SK-MEL-5 (cell line): ENCODE results near the gene SSU72. TPM values are rescaled to one million over a fixed set of nuclear protein-coding genes. Genes with fewer than 3 reads are reported as not detected.
"Not testable (repeated sequence)": the region's sequence is repeated elsewhere in the genome, so short reads cannot be mapped to it uniquely, and the experiment has no call there.

Experiments used
- DNase-seq: peaks from one replicate; pipeline ENCODE4 v3.0.0-alpha.2; 2016; ENCODE audit warnings: low read depth, low spot score
- in situ Hi-C: cut with HindIII; loops from 2 replicates; pipeline ENCODE4 v1.10.0; 2016; ENCODE audit warnings: low sequenced_read_pairs, high pct_unique_total_duplicates, low pct_unique_long_range_greater_than_20kb
- total RNA-seq: library from RNA; depleted of rRNA; stranded (reverse); fragments of >200 nt; shearing (Covaris generic); gene quantifications from 2 replicates; pipeline ENCODE4 v1.2.3, GENCODE V29; 2014

SSU72 gene
- total RNA-seq, 1 experiment from 2014 or later, result 56.5 TPM

DNA sequence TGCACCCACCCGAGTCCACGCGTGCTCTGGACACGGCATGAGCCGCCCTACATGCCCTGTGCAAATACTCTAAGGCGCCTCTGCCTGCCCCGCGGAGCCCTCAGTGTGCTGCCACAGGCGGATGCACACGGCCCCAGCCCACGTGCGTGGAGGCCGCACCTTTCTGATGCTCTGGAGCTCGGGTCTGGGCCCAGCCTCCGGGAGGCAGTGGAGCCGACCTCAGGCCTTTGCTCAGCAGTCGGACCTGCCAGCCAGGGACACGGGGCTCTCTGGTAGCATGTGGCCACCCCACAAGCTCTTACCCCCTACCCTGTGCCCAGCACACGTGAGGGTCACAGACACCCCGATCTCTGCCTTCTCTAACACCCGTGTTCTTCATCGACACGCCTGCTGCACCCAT is 36.3 kb downstream of the SSU72 start:
- DNase-seq, result no peak
- in situ Hi-C loops, result no loop called here

DNA sequence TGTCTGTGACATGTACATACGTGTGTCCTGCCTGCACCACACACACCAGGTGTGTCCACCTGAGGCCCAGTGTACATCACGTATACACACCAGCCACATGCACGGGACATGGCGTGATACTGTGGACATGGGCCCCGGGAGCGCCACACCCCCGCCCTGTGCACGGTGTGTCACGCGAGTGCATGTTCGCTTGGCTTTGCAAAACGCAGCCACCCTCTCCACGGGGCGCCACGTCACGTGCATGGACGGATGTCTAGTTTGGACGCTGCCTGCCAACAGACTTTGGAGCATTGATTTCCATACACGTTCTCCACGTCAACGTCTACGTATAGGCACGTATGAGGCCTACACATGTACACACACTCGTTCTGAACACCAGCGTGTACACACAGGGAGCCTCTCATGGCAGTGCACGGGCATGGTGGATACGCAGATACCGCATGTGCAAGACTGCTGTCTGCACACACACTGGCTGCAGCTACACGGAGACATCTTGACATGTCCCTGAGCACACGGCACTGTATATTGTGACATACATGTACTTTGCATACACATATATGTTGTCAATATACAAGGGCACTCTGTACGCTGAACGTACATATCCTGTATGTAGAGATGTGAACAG is 36.9 kb downstream of the SSU72 start:
- in situ Hi-C loops, result no loop called here
- no peak for DNase-seq

- in situ Hi-C loops, result no loop called here
- no peak for DNase-seq
Measured at GRCh38 chr1:1536938-1537546, 37.6 kb downstream of the SSU72 start.

GRCh38 chr1:1536019-1536937 is 38.4 kb downstream of the SSU72 start:
- no peak for DNase-seq
- in situ Hi-C loops, result no loop called here

GRCh38 chr1:1535201-1536018 is 39.3 kb downstream of the SSU72 start:
- in situ Hi-C loops, result no loop called here
- no peak for DNase-seq

DNA sequence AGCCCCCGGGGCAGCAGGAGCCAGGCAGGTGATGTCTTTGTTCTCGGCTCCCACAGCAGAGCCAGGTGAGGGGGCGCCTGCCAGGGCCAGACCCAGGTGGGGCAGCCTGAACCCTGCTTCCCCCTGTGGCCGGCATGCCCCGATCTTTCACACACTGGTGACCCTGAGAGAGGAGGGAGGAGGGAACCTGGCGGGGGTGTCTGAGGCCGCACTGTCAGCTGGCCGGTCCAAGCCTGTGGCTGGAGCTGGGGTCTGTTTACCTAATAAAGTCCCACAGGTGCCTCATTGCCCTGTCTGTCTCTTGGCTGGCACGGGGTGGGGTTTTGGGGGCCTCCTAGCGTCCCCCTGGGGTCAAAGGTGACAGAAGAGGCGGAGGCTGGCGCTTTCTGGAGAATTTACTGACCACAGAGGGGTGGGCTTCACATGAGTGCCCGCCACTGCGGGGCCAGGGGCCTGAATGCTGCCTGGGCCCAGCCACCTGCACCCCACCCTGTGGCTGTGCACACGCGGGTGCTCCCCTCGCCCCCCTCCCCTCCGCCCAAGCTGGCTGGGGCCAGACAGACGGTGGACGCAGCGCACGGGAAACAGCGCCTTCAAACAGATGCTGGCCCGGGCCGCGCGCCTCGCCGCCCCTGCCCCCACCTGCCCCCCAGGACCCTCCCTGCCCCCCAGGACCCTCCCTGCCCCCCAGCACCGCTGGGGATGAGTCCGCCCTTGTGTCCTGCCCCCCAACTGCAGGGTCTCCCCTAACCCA is 40.1 kb downstream of the SSU72 start:
- in situ Hi-C loops, result no loop called here
- DNase-seq, result no peak

GRCh38 chr1:1533894-1534291 is 40.8 kb downstream of the SSU72 start:
- in situ Hi-C loops, DNase-seq: not testable (repeated sequence)

GRCh38 chr1:1533176-1533893 is 41.3 kb downstream of the SSU72 start:
- in situ Hi-C loops, DNase-seq: not testable (repeated sequence)

GRCh38 chr1:1531947-1532346 is 42.7 kb downstream of the SSU72 start:
- DNase-seq, result no peak
- in situ Hi-C loops, result no loop called here

DNA sequence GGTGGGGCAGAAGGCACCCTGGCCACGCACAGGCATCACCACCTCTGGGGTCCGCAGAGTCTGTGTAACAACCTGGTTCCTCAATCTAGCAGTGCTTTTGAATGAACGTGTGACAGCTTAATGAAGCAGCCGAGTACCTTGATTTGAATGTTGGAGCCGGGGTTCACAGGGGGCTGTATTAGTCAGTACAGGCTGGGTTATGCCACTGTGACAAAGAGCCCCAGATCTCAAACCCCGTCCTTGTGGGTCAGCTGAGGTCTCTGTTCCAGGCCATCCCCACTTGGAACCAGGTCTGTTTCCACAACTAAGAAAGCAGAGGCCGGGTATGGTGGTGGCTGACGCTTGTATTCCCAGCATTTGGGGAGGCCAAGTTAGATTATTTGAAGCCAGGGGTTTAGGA is 44.7 kb downstream of the SSU72 start:
- DNase-seq, result no peak
- in situ Hi-C loops, result no loop called here

DNA sequence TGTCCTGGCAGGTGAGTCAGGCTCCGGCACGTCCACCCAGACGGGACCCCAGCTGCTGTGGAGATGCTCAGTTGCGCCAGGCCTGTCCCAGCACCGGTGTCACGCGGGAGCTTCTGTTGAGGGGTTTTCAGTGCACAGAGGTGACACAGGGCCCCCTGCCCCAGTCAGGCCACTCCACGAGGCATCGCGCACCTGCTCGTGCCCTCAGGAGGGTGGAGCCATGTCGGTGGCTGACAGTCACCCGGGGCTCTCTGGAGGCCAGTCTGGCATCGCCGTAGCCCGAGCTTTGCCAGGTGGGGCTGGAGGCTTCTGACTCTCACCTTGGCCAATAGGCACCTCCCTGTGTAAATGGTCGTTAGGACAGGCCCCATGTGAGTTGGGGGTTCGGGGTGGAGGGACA is 45.3 kb downstream of the SSU72 start:
- DNase-seq, result no peak
- in situ Hi-C loops, result no loop called here

DNA sequence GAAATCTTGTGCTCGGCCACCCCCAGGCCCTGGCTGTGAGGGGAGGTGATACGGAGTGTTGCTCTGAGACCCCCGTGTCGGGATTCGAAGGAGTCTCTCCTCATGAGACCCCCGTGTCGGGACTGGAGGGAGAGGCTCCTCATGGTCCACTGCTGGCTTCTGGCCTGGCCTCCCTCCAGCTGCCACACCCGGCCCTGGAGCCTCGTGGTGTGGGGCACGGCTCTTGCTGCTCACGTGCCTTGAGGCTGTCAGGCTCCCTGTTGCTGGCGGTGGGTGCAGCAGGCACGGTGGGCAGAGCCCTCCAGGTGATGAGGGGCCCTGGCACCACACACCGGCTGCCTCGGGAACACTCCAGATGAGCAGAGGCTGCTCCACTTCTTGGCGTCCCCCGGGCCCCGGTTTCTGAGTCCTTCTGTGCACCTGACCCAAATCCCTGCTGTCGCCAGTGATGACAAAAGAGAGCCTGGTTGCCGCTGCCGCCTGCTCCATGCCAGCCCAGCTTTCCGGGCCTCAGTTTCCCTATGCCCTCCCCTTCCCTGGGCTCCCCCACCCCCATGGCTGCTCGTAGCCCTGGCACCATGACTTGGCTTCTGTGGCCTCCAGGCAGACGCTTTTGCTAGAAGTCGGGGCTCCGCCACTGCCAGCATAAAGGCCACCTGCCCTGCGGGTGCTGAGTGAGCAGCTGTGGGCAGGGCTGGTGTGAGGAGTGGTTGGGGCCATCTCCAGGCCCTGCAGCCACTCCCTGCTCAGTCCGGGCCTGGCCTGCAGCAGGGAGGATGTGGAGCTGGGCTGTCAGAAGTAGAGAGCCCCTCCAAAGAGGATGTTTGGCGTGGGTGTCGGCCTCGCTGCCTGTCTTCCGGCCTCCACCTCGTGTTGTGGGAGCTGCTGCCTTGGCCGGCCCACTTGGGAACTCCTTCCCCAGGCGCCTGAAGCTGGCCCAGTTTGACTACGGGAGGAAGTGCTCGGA is 46.1 kb downstream of the SSU72 start:
- in situ Hi-C loops, result no loop called here

GRCh38 chr1:1527092-1527816 is 47.4 kb downstream of the SSU72 start:
- DNase-seq, result no peak
- in situ Hi-C loops, result no loop called here

More for the DNA sequence above, 46.1 kb downstream of the SSU72 start:
- DNase-seq, result no peak

- DNase-seq, in situ Hi-C loops: not testable (repeated sequence)
Measured at GRCh38 chr1:1526476-1526875, 48.2 kb downstream of the SSU72 start.
